Fibroblast of upper back skin (primary cell): ENCODE results near the gene SYCN.
"Not testable (repeated sequence)": the region's sequence is repeated elsewhere in the genome, so short reads cannot be mapped to it uniquely, and the experiment has no call there.

ENCODE experiments used
- DNase-seq: peaks from one replicate; pipeline ENCODE4 v3.0.0-alpha.2; 2013

Gene SYCN

GRCh38 chr19:39223703-39224279 lies 19.7 kb upstream of the SYCN start:
- DNase-seq, result peak; percentile 7

- not testable (repeated sequence) for DNase-seq
Observed at GRCh38 chr19:39219108-39219507, 15.0 kb upstream of the SYCN start.

GRCh38 chr19:39218230-39219007 lies 14.4 kb upstream of the SYCN start:
- DNase-seq, result no peak

- no peak for DNase-seq
Observed at GRCh38 chr19:39217094-39217493, 13.0 kb upstream of the SYCN start.

- not testable (repeated sequence) for DNase-seq
Observed at GRCh38 chr19:39215323-39215722, 11.3 kb upstream of the SYCN start.

- DNase-seq, result peak; percentile 6
Observed at GRCh38 chr19:39212375-39212742, 8.3 kb upstream of the SYCN start.

GRCh38 chr19:39211731-39212374 lies 7.8 kb upstream of the SYCN start:
- DNase-seq, result no peak

GRCh38 chr19:39209196-39209595 lies 5.1 kb upstream of the SYCN start:
- no peak for DNase-seq

- no peak for DNase-seq
Observed at GRCh38 chr19:39208175-39208795, 4.2 kb upstream of the SYCN start.

- DNase-seq, result no peak
Observed at GRCh38 chr19:39207293-39207836, 3.3 kb upstream of the SYCN start.

- DNase-seq, result no peak
Observed at GRCh38 chr19:39206122-39206521, 2.1 kb upstream of the SYCN start.

GRCh38 chr19:39205449-39205764 lies 1.3 kb upstream of the SYCN start:
- DNase-seq, result no peak

GRCh38 chr19:39202998-39203355 lies 1.1 kb downstream of the SYCN start:
- DNase-seq, result no peak

- DNase-seq, result no peak
Observed at GRCh38 chr19:39200803-39201115, 3.3 kb downstream of the SYCN start.

GRCh38 chr19:39200066-39200802 lies 3.8 kb downstream of the SYCN start:
- no peak for DNase-seq

- DNase-seq, result peak; percentile 8
Observed at GRCh38 chr19:39199025-39199424, 5.0 kb downstream of the SYCN start.

- no peak for DNase-seq
Observed at GRCh38 chr19:39197808-39198207, 6.3 kb downstream of the SYCN start.

GRCh38 chr19:39196860-39197562 lies 7.1 kb downstream of the SYCN start, which contains the start of gene NCCRP1:
Gene NCCRP1, plus strand, starts transcription at chr19:39196964. Its CDS starts 19 bp downstream, at chr19:39196983.
- DNase-seq, result no peak

- DNase-seq, result no peak
Observed at GRCh38 chr19:39196320-39196719, 7.7 kb downstream of the SYCN start.

- no peak for DNase-seq
Observed at GRCh38 chr19:39195755-39196154, 8.3 kb downstream of the SYCN start.

- no peak for DNase-seq
Observed at GRCh38 chr19:39194832-39195542, 9.1 kb downstream of the SYCN start.

GRCh38 chr19:39193803-39194202 lies 10.3 kb downstream of the SYCN start:
- no peak for DNase-seq
